Measurements from ENCODE around the gene EPHB1. TPM values are rescaled to one million over a fixed set of nuclear protein-coding genes. Genes with fewer than 3 reads are reported as not detected.

Gene EPHB1
- total RNA-seq, 1 donor from 2014 or later = 0.71 TPM

DNA sequence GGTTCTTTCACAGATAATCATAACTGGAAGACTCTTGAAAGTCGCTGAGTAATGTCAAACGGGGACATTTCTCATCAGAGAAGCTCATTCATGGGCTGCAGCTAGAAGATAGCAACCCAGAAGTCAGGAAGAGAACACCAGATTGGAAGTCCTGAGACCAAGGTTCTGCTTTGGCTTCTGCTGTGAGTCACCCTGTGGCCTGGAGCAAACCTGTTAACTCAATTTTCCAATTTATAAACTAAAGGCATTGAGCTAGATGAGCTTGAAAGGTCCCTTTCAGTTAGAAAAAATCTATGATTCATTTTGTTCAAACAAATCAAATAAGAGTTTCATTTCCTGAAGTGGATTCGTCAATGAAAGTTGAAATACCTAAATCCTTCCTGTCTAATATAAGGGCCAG, 402.2 kb downstream of the EPHB1 start:
- no peak for DNase-seq (ENCODE audit: low spot score)
- Mint-ChIP-seq H3K27me3 (ENCODE audit: low read depth) (no peaks in the 10 kb centered on the region), H3K27ac (no peak overlapping the region), H3K36me3 (ENCODE audit: low read depth) (no peaks in the 10 kb centered on the region), H3K4me1 (ENCODE audit: low read depth) (no peaks in the 10 kb centered on the region), H3K4me3 (ENCODE audit: low read depth) (no peak overlapping the region), H3K9me3 (no peaks in the 10 kb centered on the region)
- intact Hi-C loops (cut with micrococcal nuclease) = no loop called here

DNA sequence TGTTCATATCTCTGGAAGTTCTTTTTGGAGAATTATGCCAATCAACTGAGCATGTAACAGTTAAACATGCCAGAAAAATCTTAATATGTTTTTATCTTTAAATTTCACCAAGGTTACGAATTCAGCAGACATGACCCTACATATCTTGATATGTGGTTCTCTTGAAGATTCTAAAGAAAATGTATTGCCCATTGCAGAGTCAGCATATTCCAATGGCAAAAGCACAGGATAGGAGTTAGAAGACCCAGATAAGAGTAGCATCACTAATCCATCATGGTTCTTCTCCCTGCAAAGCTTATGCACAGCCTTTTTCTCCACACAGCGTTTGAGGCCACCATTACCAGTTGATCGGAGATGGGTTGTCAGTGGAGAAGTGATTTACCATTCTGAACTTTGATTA, 402.8 kb downstream of the EPHB1 start:
- Mint-ChIP-seq H3K36me3 (ENCODE audit: low read depth) (no peaks in the 10 kb centered on the region), H3K27ac (no peak overlapping the region), H3K4me1 (ENCODE audit: low read depth) (no peaks in the 10 kb centered on the region), H3K9me3 (no peaks in the 10 kb centered on the region), H3K27me3 (ENCODE audit: low read depth) (no peaks in the 10 kb centered on the region), H3K4me3 (ENCODE audit: low read depth) (no peak overlapping the region)
- intact Hi-C loops (cut with micrococcal nuclease) = no loop called here
- DNase-seq (ENCODE audit: low spot score) = no peak

DNA sequence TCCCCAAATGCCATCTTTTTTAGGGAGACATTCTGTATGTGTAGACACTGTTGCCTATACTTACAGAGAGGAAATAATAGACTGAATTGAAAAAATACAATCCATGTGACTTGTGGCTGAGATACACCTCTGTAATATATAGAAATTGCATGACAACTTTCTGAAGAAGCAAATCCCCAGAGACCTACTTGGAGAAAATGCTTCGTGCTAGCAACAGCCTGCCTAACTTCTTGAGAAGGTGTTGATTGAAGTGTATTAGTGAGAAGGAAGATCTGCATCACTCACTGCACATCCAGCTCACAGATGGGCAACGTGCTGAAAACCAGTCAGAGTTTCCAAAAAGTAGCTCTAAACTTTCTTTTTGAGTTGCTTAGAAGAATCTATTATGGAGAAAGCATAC, 404.1 kb downstream of the EPHB1 start:
- no peak for DNase-seq (ENCODE audit: low spot score)
- no peaks in the 10 kb centered on the region for H3K9me3 Mint-ChIP-seq
- intact Hi-C loops (cut with micrococcal nuclease) = no loop called here
- H3K36me3 Mint-ChIP-seq (ENCODE audit: low read depth) = no peaks in the 10 kb centered on the region
- no peaks in the 10 kb centered on the region for H3K27me3 Mint-ChIP-seq (ENCODE audit: low read depth)
- no peak overlapping the region for H3K4me3 Mint-ChIP-seq (ENCODE audit: low read depth)
- no peaks in the 10 kb centered on the region for H3K4me1 Mint-ChIP-seq (ENCODE audit: low read depth)
- H3K27ac Mint-ChIP-seq = no peak overlapping the region

DNA sequence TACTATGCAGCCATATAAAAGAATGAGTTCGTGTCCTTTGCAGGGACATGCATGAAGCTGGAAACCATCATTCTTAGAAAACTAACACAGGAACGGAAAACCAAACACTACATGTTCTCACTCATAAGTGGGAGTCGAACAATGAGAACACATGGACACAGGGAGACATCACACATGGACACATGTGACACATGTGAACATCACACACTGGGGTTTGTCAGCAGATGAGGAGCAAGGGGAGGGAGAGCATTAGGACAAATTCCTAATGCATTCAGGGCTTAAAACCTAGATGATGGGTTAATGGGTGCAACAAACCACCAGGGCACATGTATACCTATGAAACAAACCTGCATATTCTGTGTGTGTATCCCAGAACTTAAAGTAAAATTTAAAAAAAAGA, 408.0 kb downstream of the EPHB1 start:
- Mint-ChIP-seq H3K36me3 (ENCODE audit: low read depth) (no peaks in the 10 kb centered on the region), H3K4me1 (ENCODE audit: low read depth) (no peaks in the 10 kb centered on the region), H3K4me3 (ENCODE audit: low read depth) (no peak overlapping the region), H3K27ac (no peak overlapping the region), H3K27me3 (ENCODE audit: low read depth) (no peaks in the 10 kb centered on the region), H3K9me3 (no peaks in the 10 kb centered on the region)
- DNase-seq (ENCODE audit: low spot score) = no peak
- intact Hi-C loops (cut with micrococcal nuclease) = no loop called here

DNA sequence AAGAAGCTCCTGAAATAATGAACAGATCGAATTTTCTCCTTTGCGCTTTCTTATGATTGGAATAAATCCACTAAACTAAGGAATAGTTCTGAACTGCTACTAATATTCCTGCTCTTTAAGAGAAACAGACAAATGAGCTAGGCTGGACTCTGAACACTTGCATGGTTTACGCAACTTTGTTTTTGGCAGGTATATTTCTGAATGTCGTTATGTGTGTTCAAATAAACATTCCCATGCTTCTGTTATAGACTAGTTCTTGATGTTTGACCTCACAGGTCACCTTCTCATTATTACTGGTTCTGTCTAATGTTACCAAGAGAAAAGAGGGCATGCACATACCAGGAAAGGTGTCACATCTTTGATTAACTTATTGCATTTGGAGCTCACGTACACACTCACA, 418.2 kb downstream of the EPHB1 start:
- Mint-ChIP-seq H3K4me1 (ENCODE audit: low read depth) (no peaks in the 10 kb centered on the region), H3K4me3 (ENCODE audit: low read depth) (no peak overlapping the region), H3K36me3 (ENCODE audit: low read depth) (no peaks in the 10 kb centered on the region), H3K27me3 (ENCODE audit: low read depth) (no peaks in the 10 kb centered on the region), H3K9me3 (no peaks in the 10 kb centered on the region), H3K27ac (no peak overlapping the region)
- DNase-seq (ENCODE audit: low spot score) = no peak
- intact Hi-C loops (cut with micrococcal nuclease) = no loop called here

DNA sequence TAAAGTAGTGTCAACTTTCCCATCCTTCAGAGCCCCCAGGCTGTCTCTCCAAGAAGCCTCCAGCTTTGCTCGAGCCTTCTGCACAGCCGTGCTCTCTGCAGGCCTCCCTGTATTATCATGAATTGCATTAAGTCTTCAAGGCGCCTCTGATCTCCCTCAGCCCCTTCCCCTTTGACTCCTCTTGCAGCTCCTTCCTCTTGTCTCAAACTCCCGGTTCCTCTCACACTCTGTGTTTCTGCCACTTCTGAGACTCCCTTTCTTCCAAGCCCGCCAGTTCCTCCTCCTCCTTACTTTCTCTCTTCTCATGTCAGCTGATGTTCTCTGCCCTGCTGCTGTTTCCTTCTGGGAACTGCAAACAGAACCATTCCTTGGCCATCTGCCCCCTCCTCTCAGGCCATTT, 418.8 kb downstream of the EPHB1 start:
- no peak for DNase-seq (ENCODE audit: low spot score)
- Mint-ChIP-seq H3K4me3 (ENCODE audit: low read depth) (no peak overlapping the region), H3K36me3 (ENCODE audit: low read depth) (no peaks in the 10 kb centered on the region), H3K9me3 (no peaks in the 10 kb centered on the region), H3K27me3 (ENCODE audit: low read depth) (no peaks in the 10 kb centered on the region), H3K27ac (no peak overlapping the region), H3K4me1 (ENCODE audit: low read depth) (no peaks in the 10 kb centered on the region)
- intact Hi-C loops (cut with micrococcal nuclease) = no loop called here

DNA sequence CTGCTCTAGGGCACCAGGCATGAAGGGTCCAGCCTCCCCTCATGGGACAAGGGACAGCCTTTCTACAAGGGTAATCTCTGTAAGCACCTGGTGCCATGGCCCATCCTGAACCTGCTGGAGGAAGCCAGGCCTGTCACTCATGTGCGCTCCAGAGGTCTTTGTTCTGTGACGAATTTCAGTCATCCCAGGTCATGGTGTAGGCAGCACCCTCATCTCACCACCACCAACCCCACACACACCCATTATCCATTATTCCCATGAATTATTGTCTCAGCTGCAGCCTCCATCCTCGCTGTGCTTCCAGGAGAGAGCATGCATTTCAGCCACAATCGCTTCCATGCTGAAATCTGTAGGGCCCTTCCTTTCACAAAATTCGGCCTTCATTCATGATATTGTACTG, 419.3 kb downstream of the EPHB1 start:
- H3K9me3 Mint-ChIP-seq = no peaks in the 10 kb centered on the region
- no peak for DNase-seq (ENCODE audit: low spot score)
- H3K27ac Mint-ChIP-seq = no peak overlapping the region
- intact Hi-C loops (cut with micrococcal nuclease) = no loop called here
- H3K27me3 Mint-ChIP-seq (ENCODE audit: low read depth) = no peaks in the 10 kb centered on the region
- H3K4me1 Mint-ChIP-seq (ENCODE audit: low read depth) = no peaks in the 10 kb centered on the region
- no peaks in the 10 kb centered on the region for H3K36me3 Mint-ChIP-seq (ENCODE audit: low read depth)
- no peak overlapping the region for H3K4me3 Mint-ChIP-seq (ENCODE audit: low read depth)

DNA sequence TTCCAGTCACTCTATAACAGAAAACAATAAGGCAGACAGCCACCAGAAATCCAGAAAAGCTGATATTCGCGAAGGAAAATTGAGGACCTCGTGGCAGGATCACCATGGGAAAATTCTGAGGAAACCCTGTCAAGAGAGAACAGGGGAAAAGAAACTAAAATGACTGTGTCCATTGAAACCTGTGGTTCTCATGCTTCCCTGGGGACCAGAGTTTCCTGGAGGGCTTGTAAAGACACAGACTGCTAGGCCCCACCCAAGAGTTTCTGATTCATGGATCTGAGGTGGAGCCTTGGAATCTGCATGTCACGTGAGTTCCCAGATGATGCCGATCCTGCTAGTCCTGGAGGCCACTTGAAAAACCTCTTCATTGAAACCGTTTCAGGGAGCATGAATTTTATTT, 420.5 kb downstream of the EPHB1 start:
- Mint-ChIP-seq H3K4me3 (ENCODE audit: low read depth) (no peak overlapping the region), H3K27ac (no peak overlapping the region), H3K4me1 (ENCODE audit: low read depth) (no peaks in the 10 kb centered on the region), H3K27me3 (ENCODE audit: low read depth) (no peaks in the 10 kb centered on the region), H3K36me3 (ENCODE audit: low read depth) (no peaks in the 10 kb centered on the region), H3K9me3 (no peaks in the 10 kb centered on the region)
- no peak for DNase-seq (ENCODE audit: low spot score)
- intact Hi-C loops (cut with micrococcal nuclease) = no loop called here

DNA sequence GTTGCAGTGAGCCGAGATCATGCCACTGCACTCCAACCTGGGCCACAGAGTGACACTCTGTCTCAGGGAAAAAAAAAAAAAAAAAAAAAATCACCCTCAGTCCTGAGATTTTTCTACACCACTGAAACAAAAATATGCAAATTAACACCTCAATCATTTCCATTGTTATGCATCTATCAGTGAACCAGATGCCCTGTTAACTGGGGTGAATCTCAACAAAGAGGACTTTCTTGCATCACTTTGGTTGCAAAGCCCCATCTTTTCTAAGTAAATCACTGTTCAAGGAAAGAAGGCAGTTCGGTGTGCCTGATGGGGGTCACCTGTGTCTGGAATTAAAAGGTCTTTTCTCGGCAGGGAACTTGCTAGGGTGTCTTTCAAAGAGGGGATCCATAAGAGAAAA, 421.6 kb downstream of the EPHB1 start:
- Mint-ChIP-seq H3K9me3 (no peaks in the 10 kb centered on the region), H3K36me3 (ENCODE audit: low read depth) (no peaks in the 10 kb centered on the region), H3K4me1 (ENCODE audit: low read depth) (no peaks in the 10 kb centered on the region), H3K27me3 (ENCODE audit: low read depth) (no peaks in the 10 kb centered on the region), H3K4me3 (ENCODE audit: low read depth) (no peak overlapping the region), H3K27ac (no peak overlapping the region)
- intact Hi-C loops (cut with micrococcal nuclease) = no loop called here
- no peak for DNase-seq (ENCODE audit: low spot score)

DNA sequence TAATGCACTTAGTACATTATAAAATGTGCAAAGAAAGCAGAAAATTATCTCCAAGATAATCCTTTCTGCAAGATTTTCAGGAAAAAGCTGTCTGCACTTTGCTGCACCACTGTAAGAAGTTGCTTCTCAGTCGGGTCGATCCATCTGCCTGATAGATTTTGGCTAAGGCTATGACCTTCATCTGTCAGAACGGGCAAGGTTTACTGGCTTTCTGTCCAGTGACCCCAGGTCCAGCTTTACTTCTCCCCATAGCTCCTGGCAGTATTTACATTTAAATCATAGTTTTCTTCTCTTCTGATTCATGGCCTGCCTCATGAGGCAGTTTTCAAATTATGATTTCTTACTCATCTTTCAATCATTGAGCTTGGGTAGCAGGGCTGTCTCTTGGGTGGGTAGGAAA, 422.7 kb downstream of the EPHB1 start:
- Mint-ChIP-seq H3K4me1 (ENCODE audit: low read depth) (no peaks in the 10 kb centered on the region), H3K4me3 (ENCODE audit: low read depth) (no peak overlapping the region), H3K27me3 (ENCODE audit: low read depth) (no peaks in the 10 kb centered on the region), H3K36me3 (ENCODE audit: low read depth) (no peaks in the 10 kb centered on the region), H3K9me3 (no peaks in the 10 kb centered on the region), H3K27ac (no peak overlapping the region)
- intact Hi-C loops (cut with micrococcal nuclease) = no loop called here
- DNase-seq (ENCODE audit: low spot score) = no peak

DNA sequence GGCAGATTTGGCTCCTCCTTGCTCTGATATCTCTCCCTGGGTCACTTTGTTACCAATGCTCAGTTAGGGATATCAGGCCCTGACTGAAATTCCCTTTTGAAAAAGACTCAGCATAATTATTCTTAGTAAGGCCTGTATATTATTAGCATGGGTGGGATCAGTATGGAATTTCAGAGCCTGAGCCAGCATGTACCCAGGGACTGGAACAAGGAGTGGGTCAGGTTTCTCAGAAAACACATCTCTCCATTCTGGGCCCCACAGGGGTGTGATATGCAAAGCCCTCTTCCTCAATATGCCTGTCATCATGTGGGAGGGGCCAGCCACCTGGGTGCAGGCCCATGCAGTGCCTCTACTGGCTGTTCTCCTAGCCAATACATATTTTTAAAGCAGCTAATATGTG, 423.2 kb downstream of the EPHB1 start:
- Mint-ChIP-seq H3K36me3 (ENCODE audit: low read depth) (no peaks in the 10 kb centered on the region), H3K4me3 (ENCODE audit: low read depth) (no peak overlapping the region), H3K27me3 (ENCODE audit: low read depth) (no peaks in the 10 kb centered on the region), H3K4me1 (ENCODE audit: low read depth) (no peaks in the 10 kb centered on the region), H3K9me3 (no peaks in the 10 kb centered on the region), H3K27ac (no peak overlapping the region)
- DNase-seq (ENCODE audit: low spot score) = no peak
- intact Hi-C loops (cut with micrococcal nuclease) = no loop called here

DNA sequence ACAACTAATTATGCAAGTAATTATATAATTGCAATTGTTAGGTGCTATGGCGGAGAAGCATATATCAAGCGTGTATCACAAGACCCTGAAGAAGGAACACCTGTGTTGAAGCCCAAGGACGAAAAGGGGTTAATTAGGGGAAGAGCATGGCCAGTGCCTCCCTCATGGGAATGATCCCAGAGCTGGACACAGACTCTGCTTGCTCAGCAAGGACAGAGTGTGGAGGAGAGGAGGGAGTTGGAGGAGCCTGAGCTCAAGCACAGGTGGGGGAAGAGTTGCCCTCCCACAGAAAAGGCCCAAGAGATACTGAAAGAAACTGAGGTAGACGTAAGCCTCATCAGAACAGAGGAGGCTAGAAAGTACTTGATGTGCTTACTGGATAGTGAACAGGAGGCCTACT, 423.7 kb downstream of the EPHB1 start:
- H3K36me3 Mint-ChIP-seq (ENCODE audit: low read depth) = no peaks in the 10 kb centered on the region
- H3K27me3 Mint-ChIP-seq (ENCODE audit: low read depth) = no peaks in the 10 kb centered on the region
- H3K9me3 Mint-ChIP-seq = no peaks in the 10 kb centered on the region
- intact Hi-C loops (cut with micrococcal nuclease) = no loop called here
- H3K27ac Mint-ChIP-seq = no peak overlapping the region
- no peak overlapping the region for H3K4me3 Mint-ChIP-seq (ENCODE audit: low read depth)
- H3K4me1 Mint-ChIP-seq (ENCODE audit: low read depth) = no peaks in the 10 kb centered on the region
- no peak for DNase-seq (ENCODE audit: low spot score)

DNA sequence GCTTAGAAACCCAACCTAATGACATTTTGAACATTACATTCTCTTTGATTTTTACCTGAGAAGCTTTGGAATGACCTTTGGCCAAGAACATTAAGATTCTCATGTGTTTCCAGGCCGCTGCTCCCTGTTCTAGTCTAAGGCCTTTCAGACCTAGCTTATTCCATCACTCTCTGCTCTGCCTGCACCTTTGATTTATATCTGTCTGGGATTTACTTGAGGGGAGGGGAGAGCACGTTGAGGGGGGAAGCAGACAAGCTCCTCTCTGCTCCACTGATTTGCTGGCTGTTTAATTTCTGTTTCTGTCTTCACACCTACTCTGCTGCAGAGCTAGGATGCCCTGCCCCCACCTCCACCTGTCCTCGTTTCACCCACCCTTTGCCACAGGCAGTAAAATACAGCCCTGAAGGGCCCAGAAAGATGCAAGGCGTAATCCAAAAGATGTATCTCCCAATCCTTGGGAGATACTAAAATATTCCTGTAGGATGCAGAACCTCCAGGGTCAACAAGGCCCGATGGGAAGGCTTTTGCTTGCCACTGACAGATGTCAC, 429.8 kb downstream of the EPHB1 start:
- Mint-ChIP-seq H3K4me3 (ENCODE audit: low read depth) (no peak overlapping the region), H3K36me3 (ENCODE audit: low read depth) (no peaks in the 10 kb centered on the region), H3K27me3 (ENCODE audit: low read depth) (no peaks in the 10 kb centered on the region), H3K27ac (no peak overlapping the region), H3K4me1 (ENCODE audit: low read depth) (no peaks in the 10 kb centered on the region), H3K9me3 (no peaks in the 10 kb centered on the region)
- intact Hi-C loops (cut with micrococcal nuclease) = no loop called here
- no peak for DNase-seq (ENCODE audit: low spot score)

DNA sequence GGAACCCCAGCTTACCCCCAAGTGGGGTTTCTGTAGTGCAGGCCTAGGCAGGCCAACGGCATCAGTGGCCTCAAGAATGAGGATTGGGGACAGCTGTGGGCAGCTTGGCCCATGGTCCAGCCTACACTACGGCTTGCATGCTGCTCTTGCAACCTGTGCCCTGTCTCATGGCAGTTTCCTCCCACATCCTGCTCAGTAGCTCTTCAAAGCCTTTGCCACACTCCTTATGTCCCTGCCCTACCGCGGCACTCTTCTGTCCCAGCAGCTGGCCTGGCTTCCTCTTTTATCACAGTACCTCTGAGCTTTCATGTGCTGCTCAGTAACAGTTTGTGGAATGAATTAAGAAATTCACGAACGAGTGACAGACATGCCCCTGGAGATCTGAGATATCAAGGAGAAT, 431.0 kb downstream of the EPHB1 start:
- H3K4me1 Mint-ChIP-seq (ENCODE audit: low read depth) = no peaks in the 10 kb centered on the region
- no peaks in the 10 kb centered on the region for H3K9me3 Mint-ChIP-seq
- no peak for DNase-seq (ENCODE audit: low spot score)
- H3K27ac Mint-ChIP-seq = no peak overlapping the region
- no peaks in the 10 kb centered on the region for H3K27me3 Mint-ChIP-seq (ENCODE audit: low read depth)
- no peaks in the 10 kb centered on the region for H3K36me3 Mint-ChIP-seq (ENCODE audit: low read depth)
- intact Hi-C loops (cut with micrococcal nuclease) = no loop called here
- H3K4me3 Mint-ChIP-seq (ENCODE audit: low read depth) = no peak overlapping the region

Measured in activated T-helper 2 cell treated with anti-CD3 and anti-CD28 coated beads, Interferon-gamma antibody, Interleukin-2, Interleukin-4, amounts not matched to agents 10 μg/mL and 5 μg/mL and 100 μg/mL, durations not matched to agents 14 hours and 24 hours and 36 hours (primary cell).